Measurements from ENCODE around the gene PTGES3L.
"Not testable (repeated sequence)": the region's sequence is repeated elsewhere in the genome, so short reads cannot be mapped to it uniquely, and the experiment has no call there.

PTGES3L gene

DNA sequence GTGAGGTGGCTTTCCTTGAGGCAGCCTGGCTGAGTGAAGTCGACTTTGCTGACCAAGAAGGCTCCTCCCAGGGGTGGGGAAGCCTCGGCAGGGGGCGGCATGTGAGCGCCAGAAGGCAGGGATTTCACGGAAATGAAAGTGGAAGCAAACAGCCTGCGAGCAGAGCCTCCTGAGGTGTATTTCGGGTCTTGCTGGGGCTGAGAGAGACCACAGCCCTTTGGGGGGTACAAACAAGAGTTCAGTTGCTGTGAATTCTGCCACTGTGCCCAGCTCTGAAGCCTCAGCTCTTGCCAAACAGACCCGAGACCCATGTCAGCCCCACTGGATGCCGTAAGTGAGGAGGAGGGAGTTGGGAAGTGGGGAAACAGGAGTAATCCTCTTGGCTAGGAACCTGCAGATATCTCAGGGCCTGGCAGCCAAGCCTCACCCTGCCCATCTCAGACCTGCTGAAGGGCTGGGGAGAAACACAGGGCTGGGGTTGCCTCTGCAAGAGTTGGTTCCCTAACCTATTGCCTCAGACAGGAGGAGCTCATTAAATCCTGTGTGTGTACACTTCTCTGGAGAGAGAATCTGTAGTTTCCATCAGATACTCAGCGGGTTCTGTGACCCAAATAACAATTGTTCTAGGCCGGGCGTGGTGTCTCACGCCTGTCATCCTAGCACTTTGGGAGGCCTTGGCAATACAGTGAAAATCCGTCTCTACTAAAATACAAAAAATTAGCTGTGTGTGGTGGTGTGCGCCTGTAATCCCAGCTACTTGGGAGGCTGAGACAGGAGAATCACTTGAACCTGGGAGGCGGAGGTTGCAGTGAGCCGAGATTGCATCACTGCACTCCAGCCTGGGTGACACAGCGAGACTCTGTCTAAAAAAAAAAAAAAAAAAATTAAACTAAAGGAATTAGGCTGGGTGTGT, 27.0 kb upstream of the PTGES3L start, which contains the start of gene IFI35:
IFI35 (plus strand) TSS at position 146 of the 913 bp plus-strand sequence; CDS start at position 310, 164 bp downstream.
- peak within 1 kb of the TSS; percentile 99 for H3K9ac ChIP-seq (ENCODE audit: low read length)
- no peaks in the 10 kb centered on the region for H3K36me3 ChIP-seq (ENCODE audit: control insufficient read depth, insufficient read depth, low read length)
- no peaks in the 10 kb centered on the region for H3K27me3 ChIP-seq (ENCODE audit: control insufficient read depth, insufficient read depth, low read length)
- no peaks in the 10 kb centered on the region for H3K9me3 ChIP-seq (ENCODE audit: control insufficient read depth, low read length)
- peaks cover 20% of the 10 kb centered on the region for H3K4me1 ChIP-seq (ENCODE audit: control insufficient read depth, insufficient read depth, low read length)
- peak within 1 kb of the TSS; percentile 100 for H3K4me3 ChIP-seq (ENCODE audit: low read length)

DNA sequence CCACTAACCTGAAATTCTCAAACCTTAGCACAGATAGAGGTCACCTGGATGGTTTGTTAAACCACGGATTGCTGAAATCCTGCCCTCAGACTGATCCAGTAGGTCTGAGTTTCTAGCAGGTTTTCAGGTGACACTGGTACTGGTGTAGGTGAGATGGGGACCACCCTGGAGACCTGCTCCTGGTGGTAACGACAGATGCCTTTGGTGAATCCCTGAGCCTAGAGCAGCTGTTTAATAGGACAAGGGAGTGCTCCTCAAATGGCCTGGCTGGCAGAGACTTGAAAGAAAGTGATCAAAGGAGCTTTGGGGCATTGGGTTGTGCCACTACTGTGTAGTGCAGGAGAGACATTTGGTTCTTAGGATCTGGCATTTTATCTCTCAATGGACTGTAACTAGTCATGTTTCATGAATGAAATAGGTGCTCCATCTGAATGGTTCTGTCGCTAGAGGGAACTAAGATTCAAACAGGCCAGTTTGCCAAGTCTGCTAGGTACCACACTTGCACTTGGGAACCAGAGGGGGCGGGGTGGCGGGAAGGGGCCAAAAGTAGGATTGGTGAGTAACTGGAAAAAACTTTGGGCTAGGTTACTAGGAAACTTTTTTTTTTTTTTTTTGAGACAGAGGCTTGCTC, 23.8 kb upstream of the PTGES3L start:
- H3K9me3 ChIP-seq (ENCODE audit: control insufficient read depth, low read length), result no peaks in the 10 kb centered on the region
- H3K9ac ChIP-seq (ENCODE audit: low read length), result no peak overlapping the region
- H3K27me3 ChIP-seq (ENCODE audit: control insufficient read depth, insufficient read depth, low read length), result no peaks in the 10 kb centered on the region
- H3K4me1 ChIP-seq (ENCODE audit: control insufficient read depth, insufficient read depth, low read length), result peaks cover 19% of the 10 kb centered on the region
- no peak overlapping the region for H3K4me3 ChIP-seq (ENCODE audit: low read length)
- H3K36me3 ChIP-seq (ENCODE audit: control insufficient read depth, insufficient read depth, low read length), result no peaks in the 10 kb centered on the region

- not testable (repeated sequence) for H3K9ac ChIP-seq (ENCODE audit: low read length); H3K4me3 ChIP-seq (ENCODE audit: low read length); H3K9me3 ChIP-seq (ENCODE audit: control insufficient read depth, low read length); H3K36me3 ChIP-seq (ENCODE audit: control insufficient read depth, insufficient read depth, low read length); H3K27me3 ChIP-seq (ENCODE audit: control insufficient read depth, insufficient read depth, low read length)
- peaks cover 12% of the 10 kb centered on the region for H3K4me1 ChIP-seq (ENCODE audit: control insufficient read depth, insufficient read depth, low read length)
Measured at GRCh38 chr17:43000894-43001293, 21.0 kb upstream of the PTGES3L start.

- peaks cover 12% of the 10 kb centered on the region for H3K4me1 ChIP-seq (ENCODE audit: control insufficient read depth, insufficient read depth, low read length)
- peak overlapping the region; percentile 97 for H3K4me3 ChIP-seq (ENCODE audit: low read length)
- peak overlapping the region; percentile 96 for H3K9ac ChIP-seq (ENCODE audit: low read length)
- no peaks in the 10 kb centered on the region for H3K36me3 ChIP-seq (ENCODE audit: control insufficient read depth, insufficient read depth, low read length)
- H3K9me3 ChIP-seq (ENCODE audit: control insufficient read depth, low read length), result no peaks in the 10 kb centered on the region
- H3K27me3 ChIP-seq (ENCODE audit: control insufficient read depth, insufficient read depth, low read length), result no peaks in the 10 kb centered on the region
Measured at GRCh38 chr17:42999003-42999525, 19.2 kb upstream of the PTGES3L start.

DNA sequence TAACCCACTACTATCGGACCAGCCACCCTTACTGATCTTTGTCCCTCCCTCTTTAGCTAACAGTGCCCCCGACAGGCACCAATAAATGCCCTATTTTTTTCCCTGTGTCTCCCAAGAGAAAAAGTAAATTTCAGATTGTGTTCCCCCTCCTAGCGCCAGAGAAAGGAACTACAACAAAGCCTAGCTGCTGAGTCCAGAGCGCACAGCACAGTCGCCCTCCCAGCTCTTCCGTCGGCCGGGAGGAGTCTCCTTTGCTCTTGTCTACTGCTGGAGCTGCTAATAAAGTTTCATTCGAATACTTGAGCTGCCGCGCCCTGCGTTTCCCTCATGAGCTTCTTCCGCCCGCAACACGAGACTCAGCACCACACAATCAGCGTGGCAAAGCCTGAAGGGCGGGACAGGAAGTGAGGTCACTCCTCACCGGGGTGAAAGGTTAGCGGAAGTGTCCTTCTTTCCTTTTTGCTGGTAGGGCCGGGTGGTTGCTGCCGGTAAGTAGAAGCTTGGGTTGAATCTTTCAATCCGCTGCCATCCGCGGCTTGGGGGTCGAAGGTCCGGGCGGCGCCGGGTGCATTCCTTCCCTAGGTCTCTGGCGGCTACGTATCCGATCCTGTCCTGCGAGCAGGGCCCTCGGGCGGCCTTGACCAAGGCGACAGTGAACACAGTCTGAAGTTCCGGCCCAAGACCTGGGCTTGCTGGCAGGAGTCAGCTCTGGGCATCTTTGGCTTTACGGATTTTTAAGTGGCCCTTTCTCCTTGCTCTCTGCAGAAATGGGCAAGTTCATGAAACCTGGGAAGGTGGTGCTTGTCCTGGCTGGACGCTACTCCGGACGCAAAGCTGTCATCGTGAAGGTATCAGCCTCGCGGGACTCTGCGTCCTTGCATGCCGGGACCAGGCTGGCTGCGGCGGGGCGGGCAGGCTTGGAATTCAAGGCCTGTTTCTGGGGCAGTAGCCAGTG, 18.4 kb upstream of the PTGES3L start, which contains the start of gene RPL27:
RPL27 (plus strand) TSS at position 436 of the 955 bp plus-strand sequence; CDS start at position 768, 332 bp downstream.
- no peaks in the 10 kb centered on the region for H3K36me3 ChIP-seq (ENCODE audit: control insufficient read depth, insufficient read depth, low read length)
- H3K9me3 ChIP-seq (ENCODE audit: control insufficient read depth, low read length), result no peaks in the 10 kb centered on the region
- H3K27me3 ChIP-seq (ENCODE audit: control insufficient read depth, insufficient read depth, low read length), result no peaks in the 10 kb centered on the region
- H3K4me1 ChIP-seq (ENCODE audit: control insufficient read depth, insufficient read depth, low read length), result peaks cover 12% of the 10 kb centered on the region
- H3K9ac ChIP-seq (ENCODE audit: low read length), result peak within 1 kb of the TSS; percentile 96
- H3K4me3 ChIP-seq (ENCODE audit: low read length), result peak within 1 kb of the TSS; percentile 97

DNA sequence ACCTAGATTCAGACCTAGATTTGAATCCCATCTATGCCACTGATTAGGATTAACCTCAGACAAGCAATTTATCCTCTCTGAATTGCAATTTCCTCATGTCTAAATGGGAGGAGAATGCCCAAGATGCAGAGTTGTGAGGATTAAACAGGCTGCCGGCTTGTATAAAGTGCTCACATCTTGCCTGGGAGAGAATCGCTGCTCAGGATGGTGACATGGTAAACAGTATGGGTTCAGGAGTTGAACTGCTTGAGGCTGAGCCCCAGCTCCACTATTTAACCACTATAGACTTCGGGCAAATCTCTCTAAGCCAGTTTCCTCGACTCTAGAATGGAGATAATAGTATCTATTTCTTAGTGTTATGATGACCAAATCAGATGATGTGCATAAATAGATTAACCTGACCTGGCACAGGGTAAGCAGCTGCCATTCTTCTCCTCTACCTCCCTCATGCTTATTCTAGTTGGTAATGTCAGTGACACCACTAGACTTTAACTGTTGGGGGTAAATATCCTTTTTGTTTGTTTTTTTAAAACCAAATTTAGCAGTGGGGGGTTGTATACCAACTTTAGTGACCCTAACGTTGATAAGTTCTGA, 17.6 kb upstream of the PTGES3L start:
- no peaks in the 10 kb centered on the region for H3K9me3 ChIP-seq (ENCODE audit: control insufficient read depth, low read length)
- H3K4me3 ChIP-seq (ENCODE audit: low read length), result no peak overlapping the region
- H3K27me3 ChIP-seq (ENCODE audit: control insufficient read depth, insufficient read depth, low read length), result no peaks in the 10 kb centered on the region
- peaks cover 12% of the 10 kb centered on the region for H3K4me1 ChIP-seq (ENCODE audit: control insufficient read depth, insufficient read depth, low read length)
- no peaks in the 10 kb centered on the region for H3K36me3 ChIP-seq (ENCODE audit: control insufficient read depth, insufficient read depth, low read length)
- H3K9ac ChIP-seq (ENCODE audit: low read length), result peak overlapping the region; percentile 68

- peaks cover 17% of the 10 kb centered on the region for H3K36me3 ChIP-seq (ENCODE audit: control insufficient read depth, insufficient read depth, low read length)
- not testable (repeated sequence) for H3K4me3 ChIP-seq (ENCODE audit: low read length); H3K9me3 ChIP-seq (ENCODE audit: control insufficient read depth, low read length); H3K27me3 ChIP-seq (ENCODE audit: control insufficient read depth, insufficient read depth, low read length); H3K9ac ChIP-seq (ENCODE audit: low read length); H3K4me1 ChIP-seq (ENCODE audit: control insufficient read depth, insufficient read depth, low read length)
Measured at GRCh38 chr17:42993913-42994312, 14.0 kb upstream of the PTGES3L start.

DNA sequence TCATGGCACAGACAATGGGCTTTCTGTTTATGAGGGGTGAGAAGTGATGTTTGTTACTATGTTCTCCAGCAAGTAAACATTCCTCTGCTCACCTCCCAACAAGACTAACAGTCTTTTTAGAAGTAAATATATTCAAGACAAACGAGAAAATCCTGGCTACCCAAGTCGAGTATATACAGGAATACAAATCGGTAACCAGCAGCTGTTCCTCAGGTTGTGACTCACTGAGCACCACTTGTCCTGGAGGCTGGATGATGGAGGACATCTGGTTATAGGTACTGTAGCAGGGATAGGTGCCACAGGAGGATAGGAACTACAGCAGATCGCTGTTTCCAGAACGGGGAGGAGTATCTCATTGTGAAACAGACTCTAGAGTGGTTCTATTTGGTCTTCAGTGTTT, 13.0 kb upstream of the PTGES3L start:
- no peaks in the 10 kb centered on the region for H3K27me3 ChIP-seq (ENCODE audit: control insufficient read depth, insufficient read depth, low read length)

DNA sequence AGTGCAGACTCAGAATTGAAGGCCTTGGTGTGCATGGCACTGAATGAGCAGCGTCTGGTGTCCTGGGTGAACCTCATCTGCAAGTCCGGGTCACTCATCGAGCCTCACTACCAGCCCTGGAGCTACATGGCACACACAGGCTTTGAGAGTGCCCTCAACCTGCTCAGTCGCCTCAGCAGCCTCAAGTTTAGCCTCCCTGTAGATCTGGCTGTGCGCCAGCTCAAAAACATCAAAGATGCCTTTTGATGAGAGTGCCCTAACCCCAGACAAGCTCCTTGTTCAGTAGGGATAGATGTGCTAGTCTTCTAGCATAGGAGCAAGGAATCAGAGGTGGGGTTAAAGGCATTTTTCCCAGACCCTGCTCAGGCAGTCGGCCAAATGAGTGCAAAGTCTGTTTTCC, 11.6 kb upstream of the PTGES3L start:
- Histone ChIP-seq H3K4me1 (ENCODE audit: control insufficient read depth, insufficient read depth, low read length) (no peaks in the 10 kb centered on the region), H3K36me3 (ENCODE audit: control insufficient read depth, insufficient read depth, low read length) (peaks cover 22% of the 10 kb centered on the region)

More for the DNA sequence above, 13.0 kb upstream of the PTGES3L start:
- no peak overlapping the region for H3K4me3 ChIP-seq (ENCODE audit: low read length)
- peaks cover 22% of the 10 kb centered on the region for H3K36me3 ChIP-seq (ENCODE audit: control insufficient read depth, insufficient read depth, low read length)
- H3K9ac ChIP-seq (ENCODE audit: low read length), result no peak overlapping the region
- no peaks in the 10 kb centered on the region for H3K4me1 ChIP-seq (ENCODE audit: control insufficient read depth, insufficient read depth, low read length)
- no peaks in the 10 kb centered on the region for H3K9me3 ChIP-seq (ENCODE audit: control insufficient read depth, low read length)

DNA sequence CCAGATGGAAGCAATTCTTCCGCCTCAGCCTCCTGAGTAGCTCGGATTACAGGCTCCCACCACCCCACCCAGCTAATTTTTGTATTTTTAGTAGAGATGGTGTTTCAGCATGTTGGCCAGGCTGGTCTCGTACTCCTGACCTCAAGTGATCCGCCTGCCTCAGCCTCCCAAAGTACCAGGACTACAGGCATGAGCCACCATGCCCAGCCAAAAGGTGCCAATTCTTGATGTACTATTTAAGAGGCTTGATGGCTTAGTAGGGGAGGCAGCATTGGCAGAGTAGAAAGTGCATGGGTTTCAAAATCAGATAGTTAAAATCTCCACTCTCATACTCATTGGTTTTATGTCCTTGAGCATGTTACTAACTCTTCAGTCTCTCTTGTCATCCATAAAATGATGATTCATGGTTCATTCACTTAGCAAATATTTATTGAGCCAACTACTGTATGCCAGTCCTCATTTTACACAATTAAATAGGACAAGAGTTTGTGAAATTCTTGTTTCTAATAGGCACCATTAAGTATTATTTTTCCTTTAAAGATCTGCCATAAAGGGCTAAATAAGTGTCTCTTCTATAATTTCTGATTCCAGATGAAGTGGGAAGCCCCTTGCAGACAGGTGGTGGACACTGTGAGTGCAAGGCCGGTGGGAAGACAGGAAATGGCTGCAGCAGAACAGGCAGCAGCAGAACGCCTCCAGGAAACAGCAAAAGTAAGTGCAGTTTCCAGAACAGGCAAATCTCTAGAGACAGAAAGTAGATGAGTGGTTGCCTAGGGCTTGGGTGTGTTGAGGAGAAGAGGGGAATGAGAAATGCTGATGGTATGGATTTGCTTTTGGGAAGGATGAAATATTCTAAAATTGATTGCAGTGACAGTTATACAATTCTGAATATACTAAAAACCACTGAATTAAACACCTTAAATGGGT, 10.1 kb upstream of the PTGES3L start:
- H3K9ac ChIP-seq (ENCODE audit: low read length), result no peak overlapping the region
- peaks cover 3% of the 10 kb centered on the region for H3K4me1 ChIP-seq (ENCODE audit: control insufficient read depth, insufficient read depth, low read length)
- peaks cover 25% of the 10 kb centered on the region for H3K36me3 ChIP-seq (ENCODE audit: control insufficient read depth, insufficient read depth, low read length)
- H3K9me3 ChIP-seq (ENCODE audit: control insufficient read depth, low read length), result no peaks in the 10 kb centered on the region
- H3K27me3 ChIP-seq (ENCODE audit: control insufficient read depth, insufficient read depth, low read length), result no peaks in the 10 kb centered on the region
- H3K4me3 ChIP-seq (ENCODE audit: low read length), result no peak overlapping the region

More for the DNA sequence above, 11.6 kb upstream of the PTGES3L start:
- Histone ChIP-seq H3K27me3 (ENCODE audit: control insufficient read depth, insufficient read depth, low read length) (no peaks in the 10 kb centered on the region), H3K4me3 (ENCODE audit: low read length) (no peak overlapping the region), H3K9ac (ENCODE audit: low read length) (no peak overlapping the region), H3K9me3 (ENCODE audit: control insufficient read depth, low read length) (no peaks in the 10 kb centered on the region)

All from mucosa of stomach (tissue), 1 donor.